Measurements from ENCODE around the gene HES2. TPM values are rescaled to one million over a fixed set of nuclear protein-coding genes. Genes with fewer than 3 reads are reported as not detected.

HES2 gene
- total and polyA plus RNA-seq, 2 experiments from 2014 or later: 1.6 to 2.1 TPM

GRCh38 chr1:6367381-6368012 is 52.2 kb downstream of the HES2 start:
- Histone ChIP-seq H3K27ac (ENCODE audit: low read depth) (no peak overlapping the region), H4K20me1 (replicated peaks; ENCODE audit: insufficient read depth) (peaks cover 34% of the 10 kb centered on the region), H3K79me2 (replicated peaks; ENCODE audit: insufficient read depth) (peaks cover 57% of the 10 kb centered on the region), H3K4me2 (no peak overlapping the region), H3K36me3 (ENCODE audit: insufficient read depth) (no peaks in the 10 kb centered on the region), H3K4me1 (ENCODE audit: insufficient read depth) (no peaks in the 10 kb centered on the region; the same call in 1 of the 2 replicates), H3K4me3 (no peak overlapping the region), H3K9me2 (ENCODE audit: insufficient read depth) (no peaks in the 10 kb centered on the region), H2AFZ (no peak overlapping the region), H3K27me3 (ENCODE audit: insufficient read depth) (no peaks in the 10 kb centered on the region), H3F3A (replicated peaks; ENCODE audit: low read depth) (no peaks in the 10 kb centered on the region)
- Mint-ChIP-seq H3K4me3 (no peak overlapping the region), H3K27ac (no peak overlapping the region), H3K36me3 (ENCODE audit: low read depth) (peaks cover 40% of the 10 kb centered on the region), H3K9me3 (peaks cover 22% of the 10 kb centered on the region), H3K4me1 (peaks cover 6% of the 10 kb centered on the region; the same call in 1 of the 3 replicates), H3K27me3 (ENCODE audit: insufficient read depth, low read depth, poor library complexity) (peaks cover 13% of the 10 kb centered on the region)
- ATAC-seq: no peak
- no peak for TF ChIP-seq ZNF331 (CRISPR knock-in tag; IDR thresholded peaks at IDR 0.05; ENCODE audit: low read depth)
- no peak for TF ChIP-seq STAT1 (IDR thresholded peaks at IDR 0.05; ENCODE audit: unreplicated experiment)
- no peak for TF ChIP-seq ZNF114 (CRISPR knock-in tag; IDR thresholded peaks at IDR 0.05)
- no peak for TF ChIP-seq REST (IDR thresholded peaks at IDR 0.05; ENCODE audit: unreplicated experiment)
- no peak for TF ChIP-seq POLR2AphosphoS5 (IDR thresholded peaks at IDR 0.05; ENCODE audit: low read depth)
- no peak for TF ChIP-seq EZH2phosphoT487 (IDR thresholded peaks at IDR 0.05; ENCODE audit: unreplicated experiment)
- DNase-seq (ENCODE audit: low spot score): no peak

GRCh38 chr1:6365047-6365446 is 54.7 kb downstream of the HES2 start:
- Mint-ChIP-seq H3K36me3 (ENCODE audit: low read depth) (peaks cover 40% of the 10 kb centered on the region), H3K9me3 (peaks cover 22% of the 10 kb centered on the region), H3K4me3 (no peak overlapping the region), H3K4me1 (peaks cover 21% of the 10 kb centered on the region), H3K27ac (no peak overlapping the region), H3K27me3 (ENCODE audit: insufficient read depth, low read depth, poor library complexity) (peaks cover 20% of the 10 kb centered on the region)
- ATAC-seq: no peak
- no peak overlapping the region; the same call in 1 of the 2 replicates for H3K27ac ChIP-seq (ENCODE audit: low read depth)
- H3K4me3 ChIP-seq: no peak overlapping the region
- no peaks in the 10 kb centered on the region for H3K9me2 ChIP-seq (ENCODE audit: insufficient read depth)
- H3K36me3 ChIP-seq (ENCODE audit: insufficient read depth): no peaks in the 10 kb centered on the region
- H4K20me1 ChIP-seq (replicated peaks; ENCODE audit: insufficient read depth): peaks cover 28% of the 10 kb centered on the region
- peaks cover 6% of the 10 kb centered on the region for H3K4me1 ChIP-seq (ENCODE audit: insufficient read depth)
- H2AFZ ChIP-seq: no peak overlapping the region
- H3K4me2 ChIP-seq: no peak overlapping the region
- no peaks in the 10 kb centered on the region for H3F3A ChIP-seq (replicated peaks; ENCODE audit: low read depth)
- H3K27me3 ChIP-seq (ENCODE audit: insufficient read depth): no peaks in the 10 kb centered on the region
- DNase-seq (ENCODE audit: low spot score): no peak
- H3K79me2 ChIP-seq (replicated peaks; ENCODE audit: insufficient read depth): peaks cover 60% of the 10 kb centered on the region
- TF ChIP-seq ZNF331 (CRISPR knock-in tag; IDR thresholded peaks at IDR 0.05; ENCODE audit: low read depth) (no peak), POLR2AphosphoS5 (IDR thresholded peaks at IDR 0.05; ENCODE audit: low read depth) (no peak), ZNF114 (CRISPR knock-in tag; IDR thresholded peaks at IDR 0.05) (no peak), CREB1 (CRISPR knock-in tag; IDR thresholded peaks at IDR 0.05; ENCODE audit: low read depth) (no peak), JUNB (IDR thresholded peaks at IDR 0.05; ENCODE audit: unreplicated experiment) (no peak), REST (IDR thresholded peaks at IDR 0.05; ENCODE audit: unreplicated experiment) (no peak), STAT1 (IDR thresholded peaks at IDR 0.05; ENCODE audit: unreplicated experiment) (no peak), ETS1 (IDR thresholded peaks at IDR 0.05) (no peak), NANOG (IDR thresholded peaks at IDR 0.05; ENCODE audit: borderline replicate concordance) (no peak), EZH2phosphoT487 (IDR thresholded peaks at IDR 0.05; ENCODE audit: unreplicated experiment) (no peak)
